SK-N-SH (cell line): ENCODE data around the gene FOXP1. TPM values are rescaled to one million over a fixed set of nuclear protein-coding genes. Genes with fewer than 3 reads are reported as not detected.

ENCODE experiments used
- CTCF ChIA-PET: fragments of 300-600, 350-600 bp; formaldehyde crosslinking; extraction: SDS; loops from one replicate; lab custom pipeline; 2021; lab: Yijun Ruan, JAX
- POLR2A ChIA-PET: fragments of 350-600 bp; sonication (Branson Sonifier 250); formaldehyde crosslinking; extraction: SDS; loops from one replicate; lab custom pipeline; 2020; ENCODE audit warnings: antibody characterized with exemption, inconsistent platforms; lab: Yijun Ruan, JAX
- DNase-seq: peaks from one replicate; pipeline ENCODE4 v3.0.0; 2012
- H2AFZ ChIP-seq: fragments of 200-600 bp; sonication (generic); 2 replicates; pipeline ENCODE4 v1.8.1; 2016; ENCODE audit warnings: antibody characterized with exemption, mild to moderate bottlenecking, low read depth
- H3F3A ChIP-seq: fragments of 200-600 bp; sonication (generic); replicated peaks from 2 replicates; pipeline ENCODE3; 2016; ENCODE audit warnings: antibody characterized with exemption, mild to moderate bottlenecking; ENCODE audit not compliant: insufficient read depth
- H3K27ac ChIP-seq, 2 experiments: fragments of 200-500 bp in 1 of 2; fragments of 200-600 bp in 1 of 2; sonication (Bioruptor generic) in 1 of 2; sonication (generic), shearing (Covaris generic) in 1 of 2; 2 replicates each; pipeline versions ENCODE4 v1.5.1 to v1.6.1; 2014 to 2016; ENCODE audit warnings: low read depth in 2 of 2, inconsistent platforms in 1 of 2, low read length in 1 of 2, mild to moderate bottlenecking in 1 of 2, mixed read lengths in 1 of 2
- H3K27me3 ChIP-seq: fragments of 200-600 bp; sonication (generic), shearing (Covaris generic); 2 replicates; pipeline ENCODE4 v1.6.1; 2016; ENCODE audit warnings: mixed run types; ENCODE audit not compliant: insufficient read depth
- H3K36me3 ChIP-seq, 2 experiments: fragments of 200-500 bp in 1 of 2; fragments of 200-600 bp in 1 of 2; sonication (Bioruptor generic) in 1 of 2; sonication (generic) in 1 of 2; replicated peaks in 1 of 2; 2 replicates each; pipeline versions ENCODE3 to v1.5.1; 2014 to 2016; ENCODE audit warnings: low read length in 1 of 2, mild to moderate bottlenecking in 1 of 2; ENCODE audit not compliant: insufficient read depth in 2 of 2, control insufficient read depth in 1 of 2
- H3K4me1 ChIP-seq, 2 experiments: fragments of 200-500 bp in 1 of 2; fragments of 200-600 bp in 1 of 2; sonication (Bioruptor generic) in 1 of 2; sonication (generic), shearing (Covaris generic) in 1 of 2; 2 replicates each; pipeline versions ENCODE4 v1.5.1 to v1.6.1; 2014 to 2016; ENCODE audit warnings: low read depth in 1 of 2, low read length in 1 of 2, mixed run types in 1 of 2; ENCODE audit not compliant: insufficient read depth in 2 of 2, control insufficient read depth in 1 of 2
- H3K4me2 ChIP-seq: fragments of 200-600 bp; sonication (generic), shearing (Covaris generic); 2 replicates; pipeline ENCODE4 v1.6.1; 2017; ENCODE audit warnings: mixed run types
- H3K4me3 ChIP-seq, 2 experiments: fragments of 200-500 bp in 1 of 2; fragments of 200-600 bp in 1 of 2; sonication (Bioruptor generic) in 1 of 2; sonication (generic), shearing (Covaris generic) in 1 of 2; 2 replicates each; pipeline versions ENCODE4 v1.5.1 to v1.8.1; 2014 to 2016; ENCODE audit warnings: low read depth in 2 of 2, inconsistent platforms in 1 of 2, low read length in 1 of 2, mild to moderate bottlenecking in 1 of 2, mixed read lengths in 1 of 2, moderate library complexity in 1 of 2
- H3K79me2 ChIP-seq: fragments of 200-600 bp; sonication (generic); 2 replicates; pipeline ENCODE4 v1.8.1; 2017; ENCODE audit warnings: mild to moderate bottlenecking; ENCODE audit not compliant: insufficient read depth
- H3K9ac ChIP-seq: fragments of 200-600 bp; sonication (generic); 2 replicates; pipeline ENCODE4 v1.6.1; 2017; ENCODE audit warnings: mixed run types
- H3K9me2 ChIP-seq: fragments of 200-600 bp; sonication (generic); 2 replicates; pipeline ENCODE4 v1.6.1; 2017; ENCODE audit warnings: mixed run types
- H3K9me3 ChIP-seq: fragments of 200-600 bp; sonication (generic); 2 replicates; pipeline ENCODE4 v1.6.1; 2017; ENCODE audit warnings: mixed run types, mild to moderate bottlenecking, moderate library complexity
- H4K20me1 ChIP-seq: fragments of 200-600 bp; sonication (generic); 2 replicates; pipeline ENCODE4 v1.6.1; 2017; ENCODE audit warnings: mild to moderate bottlenecking, mixed run types; ENCODE audit not compliant: insufficient read depth
- ELF1 ChIP-seq: IDR thresholded peaks from 2 replicates; pipeline ENCODE4 v1.4.0; 2012
- EZH2phosphoT487 ChIP-seq: fragments of 200-600 bp; sonication (generic); IDR thresholded peaks from 2 replicates; pipeline ENCODE4 v1.6.1; 2017; ENCODE audit warnings: low read depth, mixed run types, mild to moderate bottlenecking, antibody characterized with exemption, moderate library complexity, borderline replicate concordance
- FOSL2 ChIP-seq: IDR thresholded peaks from 2 replicates; pipeline ENCODE4 v1.4.0; 2012; ENCODE audit warnings: low read depth, mild to moderate bottlenecking, moderate library complexity, borderline replicate concordance
- FOXJ3 ChIP-seq: sonication (generic); formaldehyde crosslinking; IDR thresholded peaks from 2 replicates; pipeline ENCODE4 v1.5.1; 2020; ENCODE audit warnings: mild to moderate bottlenecking, missing genetic modification reagents
- GABPA ChIP-seq: IDR thresholded peaks from 2 replicates; pipeline ENCODE4 v1.4.0; 2012; ENCODE audit warnings: low read depth, mild to moderate bottlenecking
- IRF3 ChIP-seq: fragments of 150-350 bp; IDR thresholded peaks from 2 replicates; pipeline ENCODE4 v1.6.1; 2016; ENCODE audit warnings: mild to moderate bottlenecking, low read depth, low read length
- JUND ChIP-seq: IDR thresholded peaks from 2 replicates; pipeline ENCODE4 v1.4.0; 2012
- MXI1 ChIP-seq: IDR thresholded peaks from 2 replicates; pipeline ENCODE4 v1.6.1; 2012; ENCODE audit warnings: mild to moderate bottlenecking, low read depth, low read length, improper control_type of control experiment
- NFIC ChIP-seq: IDR thresholded peaks from 2 replicates; pipeline ENCODE4 v1.4.0; 2012; ENCODE audit warnings: borderline replicate concordance
- NRF1 ChIP-seq: IDR thresholded peaks from 2 replicates; pipeline ENCODE4 v1.6.1; 2012; ENCODE audit warnings: low read depth, mild to moderate bottlenecking, low read length
- POLR2AphosphoS5 ChIP-seq: IDR thresholded peaks from 2 replicates; pipeline ENCODE4 v1.6.1; 2012; ENCODE audit warnings: low read depth, low read length
- RAD21 ChIP-seq: IDR thresholded peaks from 2 replicates; pipeline ENCODE4 v1.6.1; 2012; ENCODE audit warnings: mild to moderate bottlenecking, low read length
- RCOR1 ChIP-seq: fragments of 150-350 bp; IDR thresholded peaks from 2 replicates; pipeline ENCODE4 v1.6.1; 2017; ENCODE audit warnings: antibody characterized with exemption, low read length
- REST ChIP-seq: IDR thresholded peaks from 2 replicates; pipeline ENCODE4 v1.6.1; 2012; ENCODE audit warnings: mild to moderate bottlenecking, low read depth, low read length, moderate library complexity
- SMC3 ChIP-seq: IDR thresholded peaks from 2 replicates; pipeline ENCODE4 v1.6.1; 2012; ENCODE audit warnings: low read depth, low read length, improper control_type of control experiment
- TAF1 ChIP-seq: IDR thresholded peaks from 2 replicates; pipeline ENCODE4 v1.6.1; 2012; ENCODE audit warnings: low read depth, mild to moderate bottlenecking, low read length, moderate library complexity, borderline replicate concordance
- TEAD4 ChIP-seq: IDR thresholded peaks from 2 replicates; pipeline ENCODE4 v1.4.0; 2012; ENCODE audit warnings: mild to moderate bottlenecking, borderline replicate concordance; ENCODE audit not compliant: insufficient read depth
- YY1 ChIP-seq: IDR thresholded peaks from 2 replicates; pipeline ENCODE4 v1.4.0; 2012; ENCODE audit warnings: low read depth, mild to moderate bottlenecking
- WGBS: methylation state at CpG from one replicate; pipeline ENCODE4 v1.1.6; 2017; ENCODE audit warnings: low lambda C conversion rate; 5-methylcytosine and 5-hydroxymethylcytosine counted together
- polyA plus RNA-seq, 3 experiments: library from polyadenylated mRNA; depleted of rRNA; stranded (reverse); fragments of >200 nt; gene quantifications; 2 replicates each; pipeline ENCODE4 v1.2.3, GENCODE V29; 2012
- TF ChIP-seq, protein P1 (sequence below): IDR thresholded peaks from 2 replicates; pipeline ENCODE4 v1.4.0; 2012; ENCODE audit warnings: low read depth, borderline replicate concordance

The FOXP1 gene
- polyA plus RNA-seq, 1 of the 3 experiments (the other 2 are of a cell fraction): 8.8 TPM

DNA sequence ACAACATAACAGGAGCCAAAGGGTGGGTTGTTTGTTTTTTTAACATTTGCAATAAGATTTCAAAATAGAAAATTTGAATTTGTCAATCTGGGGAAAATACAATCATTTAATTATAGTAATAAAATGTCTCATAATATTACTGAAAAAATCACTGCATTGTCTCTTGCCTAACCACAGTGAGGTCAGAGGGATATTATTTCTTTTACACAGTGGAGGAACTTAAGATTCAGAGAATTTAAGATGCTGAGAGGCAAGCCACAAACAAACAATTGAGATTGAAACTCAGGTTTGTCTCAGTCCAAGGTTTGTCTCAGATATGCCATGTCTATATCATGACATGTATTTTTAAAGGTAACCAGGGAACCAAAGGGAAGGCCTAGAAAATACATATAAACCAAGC is 428.7 kb downstream of the FOXP1 start:
- Histone ChIP-seq H3K9me2 (no peaks in the 10 kb centered on the region), H2AFZ (no peak overlapping the region), H3K36me3 (no peaks in the 10 kb centered on the region), H3K9ac (no peak overlapping the region), H3K4me3 (no peak overlapping the region), H3K9me3 (no peaks in the 10 kb centered on the region), H3K4me2 (no peak overlapping the region), H3K27ac (no peak overlapping the region), H3K4me1 (peaks cover 0 to 5% of the 10 kb centered on the region in 2 experiments; a peak in 2 of 4 replicates), H4K20me1 (no peaks in the 10 kb centered on the region), H3F3A (no peaks in the 10 kb centered on the region), H3K79me2 (no peaks in the 10 kb centered on the region; the same call in 1 of the 2 replicates), H3K27me3 (no peaks in the 10 kb centered on the region)
- TF ChIP-seq NRF1 (no peak), FOSL2 (no peak), SMC3 (no peak), FOXJ3 (no peak), ELF1 (no peak), RCOR1 (no peak), GABPA (no peak), IRF3 (no peak), POLR2AphosphoS5 (no peak), REST (no peak), RAD21 (no peak), TEAD4 (no peak), TAF1 (no peak)
- CTCF ChIA-PET: interaction anchor here (1.4 kb wide), 1 partner anchor 20 kb away, joined by 3 read pairs; no protein-coding TSS in a partner anchor
- POLR2A ChIA-PET: no interaction called here
- DNase-seq: no peak

GRCh38 chr3:71153713-71154112 is 429.8 kb downstream of the FOXP1 start:
- no peak overlapping the region for H3K4me2 ChIP-seq
- H4K20me1 ChIP-seq: no peaks in the 10 kb centered on the region
- no peak overlapping the region for H2AFZ ChIP-seq
- H3K36me3 ChIP-seq: no peaks in the 10 kb centered on the region
- H3K9me3 ChIP-seq: no peaks in the 10 kb centered on the region
- ChIA-PET POLR2A (no interaction called here), CTCF (interaction anchor here (1.4 kb wide), 1 partner anchor 19 kb away, joined by 3 read pairs; no protein-coding TSS in a partner anchor)
- peaks cover 0 to 7% of the 10 kb centered on the region in 2 experiments; a peak in 2 of 4 replicates for H3K4me1 ChIP-seq
- H3K9ac ChIP-seq: no peak overlapping the region
- H3F3A ChIP-seq: no peaks in the 10 kb centered on the region
- WGBS: 89% methylated on average over 2 of the region's 2 CpGs
- no peaks in the 10 kb centered on the region; the same call in 1 of the 2 replicates for H3K79me2 ChIP-seq
- DNase-seq: no peak
- no peaks in the 10 kb centered on the region for H3K27me3 ChIP-seq
- no peak overlapping the region for H3K27ac ChIP-seq
- no peak overlapping the region for H3K4me3 ChIP-seq
- no peaks in the 10 kb centered on the region for H3K9me2 ChIP-seq
- no peak for TF ChIP-seq NFIC
- TF ChIP-seq TEAD4: no peak
- TF ChIP-seq, protein P1, sequence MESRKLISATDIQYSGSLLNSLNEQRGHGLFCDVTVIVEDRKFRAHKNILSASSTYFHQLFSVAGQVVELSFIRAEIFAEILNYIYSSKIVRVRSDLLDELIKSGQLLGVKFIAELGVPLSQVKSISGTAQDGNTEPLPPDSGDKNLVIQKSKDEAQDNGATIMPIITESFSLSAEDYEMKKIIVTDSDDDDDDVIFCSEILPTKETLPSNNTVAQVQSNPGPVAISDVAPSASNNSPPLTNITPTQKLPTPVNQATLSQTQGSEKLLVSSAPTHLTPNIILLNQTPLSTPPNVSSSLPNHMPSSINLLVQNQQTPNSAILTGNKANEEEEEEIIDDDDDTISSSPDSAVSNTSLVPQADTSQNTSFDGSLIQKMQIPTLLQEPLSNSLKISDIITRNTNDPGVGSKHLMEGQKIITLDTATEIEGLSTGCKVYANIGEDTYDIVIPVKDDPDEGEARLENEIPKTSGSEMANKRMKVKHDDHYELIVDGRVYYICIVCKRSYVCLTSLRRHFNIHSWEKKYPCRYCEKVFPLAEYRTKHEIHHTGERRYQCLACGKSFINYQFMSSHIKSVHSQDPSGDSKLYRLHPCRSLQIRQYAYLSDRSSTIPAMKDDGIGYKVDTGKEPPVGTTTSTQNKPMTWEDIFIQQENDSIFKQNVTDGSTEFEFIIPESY: no peak
- no peak for TF ChIP-seq REST
- no peak for TF ChIP-seq YY1
- TF ChIP-seq EZH2phosphoT487: no peak
- TF ChIP-seq FOXJ3: no peak
- TF ChIP-seq SMC3: no peak
- no peak for TF ChIP-seq JUND
- TF ChIP-seq MXI1: no peak
